Measurements from ENCODE around the gene HOXD8. TPM values are rescaled to one million over a fixed set of nuclear protein-coding genes. Genes with fewer than 3 reads are reported as not detected.

The HOXD8 gene
- total and polyA plus RNA-seq, 2 of the 8 experiments (the other 6 are each of a cell fraction or from before 2014, with no cell fraction given), result not detected

DNA sequence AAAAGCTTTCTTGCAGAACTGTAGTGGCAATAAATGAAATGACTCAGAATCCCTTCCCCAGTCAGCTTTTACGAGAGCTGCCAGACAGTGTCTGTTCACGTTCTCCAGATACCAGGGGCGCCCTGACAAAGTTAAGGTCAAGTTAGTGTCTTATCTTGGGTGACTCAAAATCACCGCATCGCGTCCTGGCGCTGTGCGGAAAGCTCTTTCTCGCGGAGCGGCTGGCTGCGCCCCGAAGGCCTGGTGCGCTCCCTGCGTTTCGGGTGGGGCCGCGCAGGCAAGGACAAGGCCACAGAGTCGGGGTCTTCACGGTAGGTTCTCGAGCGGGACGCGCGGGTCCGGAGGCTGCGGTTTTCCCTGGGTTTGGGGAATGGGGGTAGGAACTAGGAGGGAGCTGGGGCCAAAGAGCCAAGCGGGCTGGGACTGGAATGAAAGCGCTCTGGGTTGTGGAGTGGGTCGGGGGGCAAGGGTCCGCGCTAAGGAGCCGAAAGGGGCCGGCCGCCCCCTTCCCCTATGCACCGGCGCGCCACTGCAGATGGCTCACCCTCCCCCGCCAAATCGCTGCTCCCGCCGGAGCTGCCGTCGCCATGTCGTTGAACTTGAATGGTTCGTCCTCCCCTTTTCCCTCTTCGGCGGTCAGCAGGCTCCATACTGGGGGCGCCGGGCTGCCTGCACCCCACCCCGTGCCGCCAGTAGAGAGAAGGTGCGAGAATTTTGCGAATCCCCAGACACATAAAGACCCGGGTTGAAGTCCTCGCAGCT lies 25.0 kb upstream of the HOXD8 start:
- POLR2A ChIA-PET (ENCODE audit: partially characterized antibody), result interaction anchor here (0.6 to 2.5 kb wide), 5 partner anchors 8 to 83 kb away, joined by 3 to 12 read pairs (median 4); no protein-coding TSS in a partner anchor
- Histone ChIP-seq H3K27ac (ENCODE audit: low read depth, low read length) (no peak overlapping the region), H3K23ac (ENCODE audit: insufficient read length) (no peak overlapping the region), H3K79me2 (ENCODE audit: control insufficient read depth in 1 of 2, insufficient read depth in 2 of 2, low read length in 2 of 2) (no peaks in the 10 kb centered on the region), H3K79me1 (ENCODE audit: low read depth, low read length) (no peaks in the 10 kb centered on the region), H2BK120ac (replicated peaks; ENCODE audit: low read depth, low read length) (no peak overlapping the region), H4K20me1 (replicated peaks in 1 of 2; ENCODE audit: control insufficient read depth in 1 of 2, insufficient read depth in 2 of 2, low read length in 2 of 2) (peaks cover 10 to 46% of the 10 kb centered on the region in 2 experiments), H3K4ac (replicated peaks; ENCODE audit: insufficient read length, low read depth, low read length) (no peak overlapping the region), H3K14ac (ENCODE audit: insufficient read length) (no peak overlapping the region), H3K56ac (replicated peaks; ENCODE audit: insufficient read length, low read depth, low read length) (no peak overlapping the region), H3K4me1 (replicated peaks in 1 of 4; ENCODE audit: control insufficient read depth in 3 of 4, insufficient read depth in 4 of 4, low read length in 3 of 4) (peaks cover 0 to 27% (median 14%) of the 10 kb centered on the region in 4 experiments; a peak in 6 of 7 replicates), H3K23me2 (ENCODE audit: low read depth, low read length) (0 out of 2 replicates have a peak, but pooled peaks cover 2% of the 10 kb centered on the region), H4K91ac (replicated peaks; ENCODE audit: insufficient read length, low read length) (no peak overlapping the region), H2BK15ac (ENCODE audit: low read length) (no peak overlapping the region), H2BK20ac (ENCODE audit: low read length) (no peak overlapping the region), H2BK12ac (ENCODE audit: low read depth, low read length) (peak overlapping the region; percentile 94; the same call in 1 of the 2 replicates), H3K4me2 (ENCODE audit: insufficient read depth in 1 of 2, low read depth in 2 of 2, low read length in 2 of 2) (peak overlapping the region; percentile 42 to 62), H3K27me3 (replicated peaks in 1 of 4; ENCODE audit: control insufficient read depth in 3 of 4, extremely low read depth in 1 of 4, insufficient read depth in 3 of 4, low read length in 3 of 4) (peaks cover 98 to 99% (median 99%) of the 10 kb centered on the region in 4 experiments), H3K9ac (replicated peaks in 1 of 4; ENCODE audit: extremely low read depth in 1 of 4, low read depth in 3 of 4, low read length in 3 of 4) (no peak overlapping the region), H3K9me3 (ENCODE audit: insufficient read depth in 2 of 2, low read depth in 1 of 2, low read length in 1 of 2) (no peaks in the 10 kb centered on the region), H2AFZ (ENCODE audit: low read length) (no peak overlapping the region), H3K36me3 (ENCODE audit: control insufficient read depth in 2 of 4, insufficient read depth in 4 of 4, low read length in 3 of 4) (peaks cover 0 to 4% (median 0%) of the 10 kb centered on the region in 4 experiments; a peak in 1 of 8 replicates), H2BK5ac (ENCODE audit: low read depth, low read length) (0 out of 2 replicates have a peak overlapping the region, but pooled peaks have one; percentile 24), H4K8ac (ENCODE audit: extremely low read depth, insufficient read depth, low read length) (peak overlapping the region; percentile 79), H3K18ac (ENCODE audit: extremely low read depth, low read length) (peak overlapping the region; percentile 78), H3K4me3 (ENCODE audit: extremely low read depth in 1 of 4, insufficient read depth in 2 of 4, low read depth in 3 of 4, low read length in 4 of 4) (peak overlapping the region in 1 of 4 experiments; percentile 50; a peak in 2 of 8 replicates), H4K5ac (ENCODE audit: insufficient read length, low read depth, low read length) (no peak overlapping the region), H2AK5ac (ENCODE audit: low read depth, low read length) (no peak overlapping the region)
- DNase-seq (ENCODE audit: low read depth in 1 of 2, low spot score in 2 of 2), result no peak
- 3% methylated on average over 42 of the region's 56 CpGs; no CpG with 5 or more reads in 1 of the 2 experiments for WGBS, 2 experiments (ENCODE audit: extremely low coverage in 1 of 2, insufficient coverage in 1 of 2, insufficient read length in 1 of 2, insufficient replicate concordance in 2 of 2, low coverage in 1 of 2, low lambda C conversion rate in 2 of 2, missing lambda C conversion rate in 1 of 2)
- FAIRE-seq, result no peak
- CTCF ChIA-PET (ENCODE audit: partially characterized antibody), result interaction anchor here (0.6 to 4.6 kb wide), 12 partner anchors 8 to 972 kb away, joined by 3 to 20 read pairs (median 7); partner anchors contain the start of gene HOXD10
- TF ChIP-seq CTBP2 (IDR thresholded peaks at IDR 0.05; ENCODE audit: borderline replicate concordance, insufficient read depth, insufficient read length, low read length), result peak; percentile 18
- TF ChIP-seq POLR2AphosphoS5 (IDR thresholded peaks at IDR 0.05; ENCODE audit: low read depth, low read length), result no peak
- TF ChIP-seq SP1 (IDR thresholded peaks at IDR 0.05; ENCODE audit: low read depth, low read length), result 0 out of 2 replicates have a peak, but pooled peaks have one; percentile 4
- TF ChIP-seq SUZ12 (IDR thresholded peaks at IDR 0.05; ENCODE audit: low read length), result peak; percentile 95
- TF ChIP-seq ASH2L (IDR thresholded peaks at IDR 0.05; ENCODE audit: low read length), result peak; percentile 85
- TF ChIP-seq, protein P1, sequence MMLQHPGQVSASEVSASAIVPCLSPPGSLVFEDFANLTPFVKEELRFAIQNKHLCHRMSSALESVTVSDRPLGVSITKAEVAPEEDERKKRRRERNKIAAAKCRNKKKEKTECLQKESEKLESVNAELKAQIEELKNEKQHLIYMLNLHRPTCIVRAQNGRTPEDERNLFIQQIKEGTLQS (IDR thresholded peaks at IDR 0.05; ENCODE audit: insufficient read depth, low read depth, low read length), result no peak
- no peak for TF ChIP-seq SP2 (IDR thresholded peaks at IDR 0.05; ENCODE audit: low read length)
- peak; percentile 96 for TF ChIP-seq RNF2 (IDR thresholded peaks at IDR 0.05; ENCODE audit: borderline replicate concordance, low read depth, low read length, missing control alignments, poor library complexity, severe bottlenecking)
- TF ChIP-seq KDM4A (IDR thresholded peaks at IDR 0.05; ENCODE audit: low read depth, low read length, severe bottlenecking), result peak; percentile 77
- TF ChIP-seq CBX8 (IDR thresholded peaks at IDR 0.05; ENCODE audit: borderline replicate concordance, low read depth, low read length), result peak; percentile 95; the same call in 1 of the 2 replicates
